SK-N-SH (cell line): ENCODE measurements around the gene ADGRG7. TPM values are rescaled to one million over a fixed set of nuclear protein-coding genes. Genes with fewer than 3 reads are reported as not detected.

Source experiments
- CTCF ChIA-PET: fragments of 300-600, 350-600 bp; formaldehyde crosslinking; extraction: SDS; loops from one replicate; lab custom pipeline; 2021; lab: Yijun Ruan, JAX
- POLR2A ChIA-PET: fragments of 350-600 bp; sonication (Branson Sonifier 250); formaldehyde crosslinking; extraction: SDS; loops from one replicate; lab custom pipeline; 2020; ENCODE audit warnings: antibody characterized with exemption, inconsistent platforms; lab: Yijun Ruan, JAX
- DNase-seq: peaks from one replicate; pipeline ENCODE4 v3.0.0; 2012
- H2AFZ ChIP-seq: fragments of 200-600 bp; sonication (generic); 2 replicates; pipeline ENCODE4 v1.8.1; 2016; ENCODE audit warnings: antibody characterized with exemption, mild to moderate bottlenecking, low read depth
- H3F3A ChIP-seq: fragments of 200-600 bp; sonication (generic); replicated peaks from 2 replicates; pipeline ENCODE3; 2016; ENCODE audit warnings: antibody characterized with exemption, mild to moderate bottlenecking; ENCODE audit not compliant: insufficient read depth
- H3K27ac ChIP-seq, 2 experiments: fragments of 200-500 bp in 1 of 2; fragments of 200-600 bp in 1 of 2; sonication (Bioruptor generic) in 1 of 2; sonication (generic), shearing (Covaris generic) in 1 of 2; 2 replicates each; pipeline versions ENCODE4 v1.5.1 to v1.6.1; 2014 to 2016; ENCODE audit warnings: low read depth in 2 of 2, inconsistent platforms in 1 of 2, low read length in 1 of 2, mild to moderate bottlenecking in 1 of 2, mixed read lengths in 1 of 2
- H3K27me3 ChIP-seq: fragments of 200-600 bp; sonication (generic), shearing (Covaris generic); 2 replicates; pipeline ENCODE4 v1.6.1; 2016; ENCODE audit warnings: mixed run types; ENCODE audit not compliant: insufficient read depth
- H3K36me3 ChIP-seq, 2 experiments: fragments of 200-500 bp in 1 of 2; fragments of 200-600 bp in 1 of 2; sonication (Bioruptor generic) in 1 of 2; sonication (generic) in 1 of 2; replicated peaks in 1 of 2; 2 replicates each; pipeline versions ENCODE3 to v1.5.1; 2014 to 2016; ENCODE audit warnings: low read length in 1 of 2, mild to moderate bottlenecking in 1 of 2; ENCODE audit not compliant: insufficient read depth in 2 of 2, control insufficient read depth in 1 of 2
- H3K4me1 ChIP-seq, 2 experiments: fragments of 200-500 bp in 1 of 2; fragments of 200-600 bp in 1 of 2; sonication (Bioruptor generic) in 1 of 2; sonication (generic), shearing (Covaris generic) in 1 of 2; 2 replicates each; pipeline versions ENCODE4 v1.5.1 to v1.6.1; 2014 to 2016; ENCODE audit warnings: low read depth in 1 of 2, low read length in 1 of 2, mixed run types in 1 of 2; ENCODE audit not compliant: insufficient read depth in 2 of 2, control insufficient read depth in 1 of 2
- H3K4me2 ChIP-seq: fragments of 200-600 bp; sonication (generic), shearing (Covaris generic); 2 replicates; pipeline ENCODE4 v1.6.1; 2017; ENCODE audit warnings: mixed run types
- H3K4me3 ChIP-seq, 2 experiments: fragments of 200-500 bp in 1 of 2; fragments of 200-600 bp in 1 of 2; sonication (Bioruptor generic) in 1 of 2; sonication (generic), shearing (Covaris generic) in 1 of 2; 2 replicates each; pipeline versions ENCODE4 v1.5.1 to v1.8.1; 2014 to 2016; ENCODE audit warnings: low read depth in 2 of 2, inconsistent platforms in 1 of 2, low read length in 1 of 2, mild to moderate bottlenecking in 1 of 2, mixed read lengths in 1 of 2, moderate library complexity in 1 of 2
- H3K79me2 ChIP-seq: fragments of 200-600 bp; sonication (generic); 2 replicates; pipeline ENCODE4 v1.8.1; 2017; ENCODE audit warnings: mild to moderate bottlenecking; ENCODE audit not compliant: insufficient read depth
- H3K9ac ChIP-seq: fragments of 200-600 bp; sonication (generic); 2 replicates; pipeline ENCODE4 v1.6.1; 2017; ENCODE audit warnings: mixed run types
- H3K9me2 ChIP-seq: fragments of 200-600 bp; sonication (generic); 2 replicates; pipeline ENCODE4 v1.6.1; 2017; ENCODE audit warnings: mixed run types
- H3K9me3 ChIP-seq: fragments of 200-600 bp; sonication (generic); 2 replicates; pipeline ENCODE4 v1.6.1; 2017; ENCODE audit warnings: mixed run types, mild to moderate bottlenecking, moderate library complexity
- H4K20me1 ChIP-seq: fragments of 200-600 bp; sonication (generic); 2 replicates; pipeline ENCODE4 v1.6.1; 2017; ENCODE audit warnings: mild to moderate bottlenecking, mixed run types; ENCODE audit not compliant: insufficient read depth
- CHD2 ChIP-seq: fragments of 150-350 bp; IDR thresholded peaks from 2 replicates; pipeline ENCODE4 v1.6.1; 2018; ENCODE audit warnings: low read length; ENCODE audit not compliant: partially characterized antibody
- FOXM1 ChIP-seq: IDR thresholded peaks from 2 replicates; pipeline ENCODE4 v1.4.0; 2012; ENCODE audit warnings: low read depth, mild to moderate bottlenecking
- GABPA ChIP-seq: IDR thresholded peaks from 2 replicates; pipeline ENCODE4 v1.4.0; 2012; ENCODE audit warnings: low read depth, mild to moderate bottlenecking
- NFIC ChIP-seq: IDR thresholded peaks from 2 replicates; pipeline ENCODE4 v1.4.0; 2012; ENCODE audit warnings: borderline replicate concordance
- RAD21 ChIP-seq: IDR thresholded peaks from 2 replicates; pipeline ENCODE4 v1.6.1; 2012; ENCODE audit warnings: mild to moderate bottlenecking, low read length
- TAF1 ChIP-seq: IDR thresholded peaks from 2 replicates; pipeline ENCODE4 v1.6.1; 2012; ENCODE audit warnings: low read depth, mild to moderate bottlenecking, low read length, moderate library complexity, borderline replicate concordance
- YY1 ChIP-seq: IDR thresholded peaks from 2 replicates; pipeline ENCODE4 v1.4.0; 2012; ENCODE audit warnings: low read depth, mild to moderate bottlenecking
- WGBS: methylation state at CpG from one replicate; pipeline ENCODE4 v1.1.6; 2017; ENCODE audit warnings: low lambda C conversion rate; 5-methylcytosine and 5-hydroxymethylcytosine counted together
- polyA plus RNA-seq, 3 experiments: library from polyadenylated mRNA; depleted of rRNA; stranded (reverse); fragments of >200 nt; gene quantifications; 2 replicates each; pipeline ENCODE4 v1.2.3, GENCODE V29; 2012
- TF ChIP-seq, protein P1 (sequence below): IDR thresholded peaks from 2 replicates; pipeline ENCODE4; 2012
- TF ChIP-seq, protein P2 (sequence below): IDR thresholded peaks from 2 replicates; pipeline ENCODE4 v1.4.0; 2012; ENCODE audit warnings: low read depth, borderline replicate concordance
- TF ChIP-seq, protein P3 (sequence below): fragments of 200-600 bp; sonication (generic); IDR thresholded peaks from 2 replicates; pipeline ENCODE4 v1.6.1; 2017; ENCODE audit warnings: antibody characterized with exemption, mild to moderate bottlenecking, moderate library complexity
- TF ChIP-seq, protein P4 (sequence below): IDR thresholded peaks from 2 replicates; pipeline ENCODE4 v1.4.0; 2012; ENCODE audit warnings: low read depth, borderline replicate concordance

The ADGRG7 gene
- polyA plus RNA-seq, 1 of the 3 experiments (the other 2 are of a cell fraction): not detected

DNA sequence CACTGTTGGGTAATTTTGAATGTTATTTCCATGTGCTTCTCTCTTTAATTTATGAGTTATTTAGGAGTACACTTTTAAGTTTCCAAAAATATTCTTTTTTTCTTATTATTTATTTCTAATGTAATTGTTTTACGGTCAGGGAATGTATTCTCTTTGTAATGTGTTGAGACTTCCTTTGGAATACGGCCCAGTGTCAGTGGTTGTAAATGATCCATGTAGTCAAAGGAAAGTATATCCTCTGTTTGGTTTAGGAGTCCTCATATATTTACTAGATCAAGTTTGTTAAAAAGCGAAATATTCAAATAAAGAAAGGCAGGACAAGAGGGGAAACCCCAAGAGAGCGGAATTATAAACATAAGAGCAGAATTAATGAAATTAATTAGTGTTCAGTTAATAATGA, 49.0 kb upstream of the ADGRG7 start:
- TF ChIP-seq, protein P1, sequence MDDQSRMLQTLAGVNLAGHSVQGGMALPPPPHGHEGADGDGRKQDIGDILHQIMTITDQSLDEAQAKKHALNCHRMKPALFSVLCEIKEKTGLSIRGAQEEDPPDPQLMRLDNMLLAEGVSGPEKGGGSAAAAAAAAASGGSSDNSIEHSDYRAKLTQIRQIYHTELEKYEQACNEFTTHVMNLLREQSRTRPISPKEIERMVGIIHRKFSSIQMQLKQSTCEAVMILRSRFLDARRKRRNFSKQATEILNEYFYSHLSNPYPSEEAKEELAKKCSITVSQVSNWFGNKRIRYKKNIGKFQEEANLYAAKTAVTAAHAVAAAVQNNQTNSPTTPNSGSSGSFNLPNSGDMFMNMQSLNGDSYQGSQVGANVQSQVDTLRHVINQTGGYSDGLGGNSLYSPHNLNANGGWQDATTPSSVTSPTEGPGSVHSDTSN: no peak
- TF ChIP-seq NFIC: no peak
- no peak for TF ChIP-seq RAD21
- TF ChIP-seq, protein P2, sequence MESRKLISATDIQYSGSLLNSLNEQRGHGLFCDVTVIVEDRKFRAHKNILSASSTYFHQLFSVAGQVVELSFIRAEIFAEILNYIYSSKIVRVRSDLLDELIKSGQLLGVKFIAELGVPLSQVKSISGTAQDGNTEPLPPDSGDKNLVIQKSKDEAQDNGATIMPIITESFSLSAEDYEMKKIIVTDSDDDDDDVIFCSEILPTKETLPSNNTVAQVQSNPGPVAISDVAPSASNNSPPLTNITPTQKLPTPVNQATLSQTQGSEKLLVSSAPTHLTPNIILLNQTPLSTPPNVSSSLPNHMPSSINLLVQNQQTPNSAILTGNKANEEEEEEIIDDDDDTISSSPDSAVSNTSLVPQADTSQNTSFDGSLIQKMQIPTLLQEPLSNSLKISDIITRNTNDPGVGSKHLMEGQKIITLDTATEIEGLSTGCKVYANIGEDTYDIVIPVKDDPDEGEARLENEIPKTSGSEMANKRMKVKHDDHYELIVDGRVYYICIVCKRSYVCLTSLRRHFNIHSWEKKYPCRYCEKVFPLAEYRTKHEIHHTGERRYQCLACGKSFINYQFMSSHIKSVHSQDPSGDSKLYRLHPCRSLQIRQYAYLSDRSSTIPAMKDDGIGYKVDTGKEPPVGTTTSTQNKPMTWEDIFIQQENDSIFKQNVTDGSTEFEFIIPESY: no peak
- TF ChIP-seq GABPA: no peak
- TF ChIP-seq CHD2: no peak
- no peak for TF ChIP-seq FOXM1
- TF ChIP-seq, protein P3, sequence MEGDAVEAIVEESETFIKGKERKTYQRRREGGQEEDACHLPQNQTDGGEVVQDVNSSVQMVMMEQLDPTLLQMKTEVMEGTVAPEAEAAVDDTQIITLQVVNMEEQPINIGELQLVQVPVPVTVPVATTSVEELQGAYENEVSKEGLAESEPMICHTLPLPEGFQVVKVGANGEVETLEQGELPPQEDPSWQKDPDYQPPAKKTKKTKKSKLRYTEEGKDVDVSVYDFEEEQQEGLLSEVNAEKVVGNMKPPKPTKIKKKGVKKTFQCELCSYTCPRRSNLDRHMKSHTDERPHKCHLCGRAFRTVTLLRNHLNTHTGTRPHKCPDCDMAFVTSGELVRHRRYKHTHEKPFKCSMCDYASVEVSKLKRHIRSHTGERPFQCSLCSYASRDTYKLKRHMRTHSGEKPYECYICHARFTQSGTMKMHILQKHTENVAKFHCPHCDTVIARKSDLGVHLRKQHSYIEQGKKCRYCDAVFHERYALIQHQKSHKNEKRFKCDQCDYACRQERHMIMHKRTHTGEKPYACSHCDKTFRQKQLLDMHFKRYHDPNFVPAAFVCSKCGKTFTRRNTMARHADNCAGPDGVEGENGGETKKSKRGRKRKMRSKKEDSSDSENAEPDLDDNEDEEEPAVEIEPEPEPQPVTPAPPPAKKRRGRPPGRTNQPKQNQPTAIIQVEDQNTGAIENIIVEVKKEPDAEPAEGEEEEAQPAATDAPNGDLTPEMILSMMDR: no peak
- no peak for TF ChIP-seq YY1
- no peak for TF ChIP-seq TAF1
- TF ChIP-seq, protein P4, sequence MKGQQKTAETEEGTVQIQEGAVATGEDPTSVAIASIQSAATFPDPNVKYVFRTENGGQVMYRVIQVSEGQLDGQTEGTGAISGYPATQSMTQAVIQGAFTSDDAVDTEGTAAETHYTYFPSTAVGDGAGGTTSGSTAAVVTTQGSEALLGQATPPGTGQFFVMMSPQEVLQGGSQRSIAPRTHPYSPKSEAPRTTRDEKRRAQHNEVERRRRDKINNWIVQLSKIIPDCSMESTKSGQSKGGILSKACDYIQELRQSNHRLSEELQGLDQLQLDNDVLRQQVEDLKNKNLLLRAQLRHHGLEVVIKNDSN: no peak
- Histone ChIP-seq H3K27me3 (no peaks in the 10 kb centered on the region), H2AFZ (no peak overlapping the region), H3K79me2 (no peaks in the 10 kb centered on the region), H3K9me2 (no peaks in the 10 kb centered on the region), H3K4me1 (peaks cover 16 to 19% of the 10 kb centered on the region in 2 experiments), H3K27ac (no peak overlapping the region), H3K9me3 (no peaks in the 10 kb centered on the region), H4K20me1 (no peaks in the 10 kb centered on the region), H3F3A (peaks cover 4% of the 10 kb centered on the region), H3K36me3 (no peaks in the 10 kb centered on the region), H3K4me2 (no peak overlapping the region), H3K9ac (no peak overlapping the region), H3K4me3 (no peak overlapping the region)
- POLR2A ChIA-PET: no interaction called here
- CTCF ChIA-PET: interaction anchor here (1.7 kb wide), 1 partner anchor 30 kb away, joined by 4 read pairs; no protein-coding TSS in a partner anchor
- DNase-seq: no peak
- 85% methylated on average over 4 of the region's 4 CpGs for WGBS
